SU-DHL-6 (cell line): ENCODE data around the gene PDXP.

Experiments used
- H2AFZ ChIP-seq: fragments of 200-600 bp; sonication (generic); 2 replicates; pipeline ENCODE4 v1.6.1; 2014; ENCODE audit warnings: low read depth, mild to moderate bottlenecking, moderate library complexity, mixed read lengths, antibody characterized with exemption, low read length; ENCODE audit not compliant: severe bottlenecking
- H3F3A ChIP-seq: fragments of 200-600 bp; shearing (Covaris generic); 2 replicates; pipeline ENCODE4 v1.6.0; 2016; ENCODE audit warnings: antibody characterized with exemption, mild to moderate bottlenecking; ENCODE audit not compliant: insufficient read depth
- H3K27ac ChIP-seq: fragments of 200-600 bp; sonication (generic); 2 replicates; pipeline ENCODE4 v1.5.1; 2016; ENCODE audit warnings: low read depth, mild to moderate bottlenecking, low read length, moderate library complexity, mixed read lengths
- H3K27me3 ChIP-seq: fragments of 200-600 bp; sonication (generic), shearing (Covaris generic); 2 replicates; pipeline ENCODE4 v1.6.0; 2014; ENCODE audit warnings: mild to moderate bottlenecking, low read length
- H3K36me3 ChIP-seq: fragments of 200-600 bp; sonication (generic); 2 replicates; pipeline ENCODE4 v1.6.1; 2014; ENCODE audit warnings: mild to moderate bottlenecking, low read length, mixed read lengths
- H3K4me2 ChIP-seq: fragments of 300-600, 200-600 bp; shearing (Covaris generic), sonication (generic); 2 replicates; pipeline ENCODE4 v1.6.0; 2014; ENCODE audit warnings: low read length, low read depth, mild to moderate bottlenecking; ENCODE audit not compliant: poor library complexity, severe bottlenecking
- H3K4me3 ChIP-seq: fragments of 200-600 bp; sonication (generic); 2 replicates; pipeline ENCODE4 v1.5.1; 2014; ENCODE audit warnings: antibody characterized with exemption, low read length, mild to moderate bottlenecking, mixed read lengths; ENCODE audit not compliant: insufficient read depth, poor library complexity, severe bottlenecking
- H3K79me2 ChIP-seq: fragments of 200-600 bp; sonication (generic); 2 replicates; pipeline ENCODE4 v1.6.1; 2014; ENCODE audit warnings: mild to moderate bottlenecking, low read length, moderate library complexity; ENCODE audit not compliant: insufficient read depth
- H3K9ac ChIP-seq: fragments of 200-600 bp; sonication (generic); 2 replicates; pipeline ENCODE4 v1.7.0; 2014; ENCODE audit warnings: mild to moderate bottlenecking, low read length
- H3K9me2 ChIP-seq: fragments of 200-600 bp; sonication (generic); replicated peaks from 2 replicates; pipeline ENCODE4 v1.6.1; 2014; ENCODE audit warnings: low read length; ENCODE audit not compliant: insufficient read depth
- H3K9me3 ChIP-seq: fragments of 200-600 bp; sonication (generic); 2 replicates; pipeline ENCODE4 v1.6.1; 2014; ENCODE audit warnings: low read length, mixed read lengths; ENCODE audit not compliant: insufficient read depth
- H4K20me1 ChIP-seq: fragments of 200-600 bp; sonication (generic); 2 replicates; pipeline ENCODE4 v1.6.1; 2014; ENCODE audit warnings: low read depth, mild to moderate bottlenecking, antibody characterized with exemption, low read length, moderate library complexity, mixed read lengths
- EZH2phosphoT487 ChIP-seq: fragments of 200-600 bp; sonication (generic), shearing (Covaris generic); conservative IDR thresholded peaks from 2 replicates; pipeline ENCODE4 v1.6.1; 2018; ENCODE audit warnings: mild to moderate bottlenecking, antibody characterized with exemption, low read length, moderate library complexity, mixed read lengths
- TF ChIP-seq, protein P1 (sequence below): fragments of 200-600 bp; sonication (generic); IDR thresholded peaks from one replicate; pipeline ENCODE4 v1.5.1; 2017; ENCODE audit warnings: antibody characterized with exemption, mild to moderate bottlenecking, low read length, moderate library complexity; ENCODE audit not compliant: insufficient read depth, poor library complexity, severe bottlenecking

PDXP gene

DNA sequence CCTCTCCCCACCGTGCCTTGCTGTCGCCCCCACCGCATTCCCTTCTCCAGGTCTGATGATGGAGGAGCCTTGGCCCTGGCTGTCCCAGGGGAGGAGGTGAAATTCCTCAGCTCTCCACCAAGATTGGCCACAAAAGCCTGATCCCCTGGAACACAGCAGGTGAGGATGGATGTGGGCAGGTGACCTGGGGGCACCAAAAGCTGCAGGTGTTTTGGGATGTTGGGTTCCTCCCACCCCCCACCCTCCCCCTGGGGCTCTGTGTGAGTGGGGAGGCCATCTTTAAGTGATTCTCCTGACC lies 39.0 kb downstream of the PDXP start:
- Histone ChIP-seq H3F3A (no peaks in the 10 kb centered on the region), H4K20me1 (no peaks in the 10 kb centered on the region), H3K36me3 (no peaks in the 10 kb centered on the region), H3K4me2 (no peak overlapping the region), H3K9ac (no peak overlapping the region), H3K27ac (no peak overlapping the region), H2AFZ (no peak overlapping the region), H3K9me3 (no peaks in the 10 kb centered on the region), H3K79me2 (no peaks in the 10 kb centered on the region), H3K9me2 (no peaks in the 10 kb centered on the region), H3K4me3 (no peak overlapping the region), H3K27me3 (no peaks in the 10 kb centered on the region)
- TF ChIP-seq, protein P1, sequence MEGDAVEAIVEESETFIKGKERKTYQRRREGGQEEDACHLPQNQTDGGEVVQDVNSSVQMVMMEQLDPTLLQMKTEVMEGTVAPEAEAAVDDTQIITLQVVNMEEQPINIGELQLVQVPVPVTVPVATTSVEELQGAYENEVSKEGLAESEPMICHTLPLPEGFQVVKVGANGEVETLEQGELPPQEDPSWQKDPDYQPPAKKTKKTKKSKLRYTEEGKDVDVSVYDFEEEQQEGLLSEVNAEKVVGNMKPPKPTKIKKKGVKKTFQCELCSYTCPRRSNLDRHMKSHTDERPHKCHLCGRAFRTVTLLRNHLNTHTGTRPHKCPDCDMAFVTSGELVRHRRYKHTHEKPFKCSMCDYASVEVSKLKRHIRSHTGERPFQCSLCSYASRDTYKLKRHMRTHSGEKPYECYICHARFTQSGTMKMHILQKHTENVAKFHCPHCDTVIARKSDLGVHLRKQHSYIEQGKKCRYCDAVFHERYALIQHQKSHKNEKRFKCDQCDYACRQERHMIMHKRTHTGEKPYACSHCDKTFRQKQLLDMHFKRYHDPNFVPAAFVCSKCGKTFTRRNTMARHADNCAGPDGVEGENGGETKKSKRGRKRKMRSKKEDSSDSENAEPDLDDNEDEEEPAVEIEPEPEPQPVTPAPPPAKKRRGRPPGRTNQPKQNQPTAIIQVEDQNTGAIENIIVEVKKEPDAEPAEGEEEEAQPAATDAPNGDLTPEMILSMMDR: no peak
- TF ChIP-seq EZH2phosphoT487: no peak

DNA sequence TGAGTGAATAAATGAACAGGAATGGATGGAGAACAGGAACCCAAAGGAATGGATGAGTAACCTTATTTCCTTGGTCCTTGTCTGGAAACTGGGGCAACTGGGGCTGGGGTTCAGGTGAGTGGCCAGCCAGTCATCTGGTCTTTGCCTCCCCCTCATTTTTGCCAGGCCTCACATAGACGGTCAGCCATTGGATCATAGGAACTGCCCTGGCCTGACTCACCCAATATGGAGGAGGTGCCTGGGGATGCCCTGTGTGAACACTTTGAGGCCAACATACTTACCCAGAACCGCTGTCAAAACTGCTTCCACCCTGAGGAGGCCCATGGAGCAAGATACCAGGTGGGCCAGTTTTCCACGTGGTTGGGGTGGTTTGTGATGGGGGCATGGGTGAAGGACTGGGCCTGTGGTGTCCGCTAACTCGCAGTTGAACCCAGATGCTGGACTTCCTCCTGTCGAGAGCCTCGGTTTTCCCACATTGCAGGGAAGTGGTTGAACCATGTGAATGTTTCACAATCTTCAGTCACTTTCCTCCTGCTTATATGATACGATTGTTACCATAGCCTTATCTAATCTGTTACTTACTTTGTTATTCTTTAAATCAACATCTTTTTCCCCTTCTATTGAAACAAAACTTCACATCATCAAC lies 42.7 kb downstream of the PDXP start:
- Histone ChIP-seq H3K36me3 (no peaks in the 10 kb centered on the region), H3K9me3 (no peaks in the 10 kb centered on the region), H3K9me2 (no peaks in the 10 kb centered on the region), H3K4me2 (no peak overlapping the region), H3K9ac (no peak overlapping the region), H3K4me3 (no peak overlapping the region), H3K27ac (no peak overlapping the region), H3K79me2 (no peaks in the 10 kb centered on the region), H3K27me3 (no peaks in the 10 kb centered on the region), H2AFZ (no peak overlapping the region), H4K20me1 (no peaks in the 10 kb centered on the region), H3F3A (no peaks in the 10 kb centered on the region)
- TF ChIP-seq, protein P1: no peak
- TF ChIP-seq EZH2phosphoT487: no peak

DNA sequence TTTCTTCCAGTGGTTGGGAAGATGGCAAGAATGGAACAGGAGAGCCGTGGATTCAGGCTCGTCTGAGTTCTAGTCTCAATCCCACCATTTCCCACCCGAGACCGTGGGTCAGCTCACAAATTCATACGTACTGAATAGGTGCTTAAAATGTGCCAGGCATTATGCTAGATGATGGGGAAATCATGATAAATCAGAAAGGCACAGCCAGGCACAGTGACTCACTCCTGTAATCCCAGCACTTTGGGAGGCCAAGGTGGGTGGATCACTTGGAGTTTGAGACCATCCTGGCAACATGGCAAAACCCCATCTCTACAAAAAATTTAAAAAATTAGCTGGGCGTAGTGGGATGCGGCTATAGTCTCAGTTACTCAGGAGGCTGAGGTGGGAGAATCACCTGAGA lies 45.4 kb downstream of the PDXP start:
- no peaks in the 10 kb centered on the region for H3K27me3 ChIP-seq
- H3F3A ChIP-seq: no peaks in the 10 kb centered on the region
- H3K9me3 ChIP-seq: no peaks in the 10 kb centered on the region
- H3K79me2 ChIP-seq: no peaks in the 10 kb centered on the region
- H2AFZ ChIP-seq: no peak overlapping the region
- no peaks in the 10 kb centered on the region for H3K9me2 ChIP-seq
- H4K20me1 ChIP-seq: no peaks in the 10 kb centered on the region
- H3K27ac ChIP-seq: no peak overlapping the region
- H3K36me3 ChIP-seq: no peaks in the 10 kb centered on the region
- H3K4me3 ChIP-seq: no peak overlapping the region
- H3K4me2 ChIP-seq: no peak overlapping the region
- no peak overlapping the region for H3K9ac ChIP-seq
- no peak for TF ChIP-seq EZH2phosphoT487
- TF ChIP-seq, protein P1: no peak
